Measurements from ENCODE around the gene RNF207.

RNF207 gene, protein sequence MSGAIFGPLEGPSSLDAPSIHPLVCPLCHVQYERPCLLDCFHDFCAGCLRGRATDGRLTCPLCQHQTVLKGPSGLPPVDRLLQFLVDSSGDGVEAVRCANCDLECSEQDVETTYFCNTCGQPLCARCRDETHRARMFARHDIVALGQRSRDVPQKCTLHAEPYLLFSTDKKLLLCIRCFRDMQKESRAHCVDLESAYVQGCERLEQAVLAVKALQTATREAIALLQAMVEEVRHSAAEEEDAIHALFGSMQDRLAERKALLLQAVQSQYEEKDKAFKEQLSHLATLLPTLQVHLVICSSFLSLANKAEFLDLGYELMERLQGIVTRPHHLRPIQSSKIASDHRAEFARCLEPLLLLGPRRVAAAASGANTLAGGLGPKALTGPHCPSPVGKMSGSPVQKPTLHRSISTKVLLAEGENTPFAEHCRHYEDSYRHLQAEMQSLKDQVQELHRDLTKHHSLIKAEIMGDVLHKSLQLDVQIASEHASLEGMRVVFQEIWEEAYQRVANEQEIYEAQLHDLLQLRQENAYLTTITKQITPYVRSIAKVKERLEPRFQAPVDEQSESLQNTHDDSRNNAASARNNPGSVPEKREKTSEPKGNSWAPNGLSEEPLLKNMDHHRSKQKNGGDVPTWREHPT

DNA sequence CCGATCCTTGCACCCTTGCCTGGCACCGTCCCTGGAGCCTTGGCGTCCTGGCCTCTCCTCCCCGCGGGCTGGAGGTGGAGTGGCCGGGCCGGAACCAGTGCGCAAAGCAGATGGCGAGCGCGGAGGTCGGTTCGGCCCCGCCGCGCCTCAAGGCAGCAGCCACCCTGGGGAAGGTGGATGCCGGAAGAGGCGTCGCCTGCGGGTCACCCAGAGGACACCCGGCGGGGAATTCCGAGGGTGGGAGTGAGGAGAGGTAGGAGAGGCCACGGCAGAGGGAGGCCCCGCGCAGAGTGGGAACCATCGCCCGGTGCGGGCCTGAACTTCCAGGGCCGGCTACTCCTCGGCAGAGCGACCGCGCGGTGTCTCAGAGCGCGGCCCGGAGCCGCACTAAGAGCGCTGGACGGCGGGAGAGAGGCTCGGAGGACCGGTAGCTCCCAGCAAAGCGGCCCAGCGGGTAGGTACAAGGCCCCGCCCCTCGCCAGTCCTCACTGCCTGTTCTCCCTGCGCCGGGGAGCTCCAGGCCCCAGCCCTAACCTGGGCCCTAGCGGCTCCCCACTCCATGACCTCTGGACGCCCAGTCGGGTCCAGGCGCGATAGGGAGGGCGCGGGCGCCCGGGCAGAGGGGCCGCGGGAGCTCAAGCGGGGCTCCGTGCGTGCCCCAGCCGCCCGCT lies at the start of gene RNF207:
RNF207 (plus strand) TSS at position 271 of the 671 bp plus-strand sequence. CDS start 417 bp downstream, outside the sequence.
- Histone ChIP-seq H3K4me3 (ENCODE audit: low read depth, low read length) (peak within 1 kb of the TSS; percentile 72), H3K27me3 (ENCODE audit: control insufficient read depth, insufficient read depth, low read length) (peaks cover 41% of the 10 kb centered on the region), H3K36me3 (ENCODE audit: control insufficient read depth, insufficient read depth, low read length) (0 out of 2 replicates have a peak, but pooled peaks cover 2% of the 10 kb centered on the region), H3K9me3 (ENCODE audit: control insufficient read depth, insufficient read depth, low read depth, low read length) (no peaks in the 10 kb centered on the region), H3K4me1 (ENCODE audit: control insufficient read depth, insufficient read depth, low read length) (peaks cover 13% of the 10 kb centered on the region), H3K9ac (ENCODE audit: low read length) (peak within 1 kb of the TSS; percentile 78), H3K27ac (ENCODE audit: low read depth, low read length) (peak within 1 kb of the TSS; percentile 40; the same call in 1 of the 2 replicates)

DNA sequence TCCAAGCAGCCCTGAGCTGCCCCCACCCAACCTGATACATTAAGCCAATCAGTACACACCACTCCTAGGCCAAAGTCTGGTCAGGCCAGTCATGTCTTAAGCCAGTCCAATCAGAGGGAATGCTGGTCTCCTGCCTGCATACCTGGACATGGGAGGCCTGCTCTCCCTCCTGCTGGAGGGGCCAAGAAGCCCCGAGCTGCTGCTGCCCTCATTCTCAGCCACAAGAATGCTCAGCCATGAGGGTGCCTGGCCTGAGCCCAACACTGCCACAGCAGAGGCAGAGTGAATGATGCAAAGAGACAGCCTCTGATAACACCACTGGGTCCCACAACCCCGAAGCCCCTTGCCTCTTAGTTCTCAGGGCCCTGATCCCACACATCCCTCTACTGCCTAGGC lies 48.8 kb upstream of the RNF207 start:
- Histone ChIP-seq H3K27me3 (ENCODE audit: control insufficient read depth, insufficient read depth, low read length) (peaks cover 7% of the 10 kb centered on the region; the same call in 1 of the 2 replicates), H3K27ac (ENCODE audit: low read depth, low read length) (no peak overlapping the region), H3K4me3 (ENCODE audit: low read depth, low read length) (no peak overlapping the region)

DNA sequence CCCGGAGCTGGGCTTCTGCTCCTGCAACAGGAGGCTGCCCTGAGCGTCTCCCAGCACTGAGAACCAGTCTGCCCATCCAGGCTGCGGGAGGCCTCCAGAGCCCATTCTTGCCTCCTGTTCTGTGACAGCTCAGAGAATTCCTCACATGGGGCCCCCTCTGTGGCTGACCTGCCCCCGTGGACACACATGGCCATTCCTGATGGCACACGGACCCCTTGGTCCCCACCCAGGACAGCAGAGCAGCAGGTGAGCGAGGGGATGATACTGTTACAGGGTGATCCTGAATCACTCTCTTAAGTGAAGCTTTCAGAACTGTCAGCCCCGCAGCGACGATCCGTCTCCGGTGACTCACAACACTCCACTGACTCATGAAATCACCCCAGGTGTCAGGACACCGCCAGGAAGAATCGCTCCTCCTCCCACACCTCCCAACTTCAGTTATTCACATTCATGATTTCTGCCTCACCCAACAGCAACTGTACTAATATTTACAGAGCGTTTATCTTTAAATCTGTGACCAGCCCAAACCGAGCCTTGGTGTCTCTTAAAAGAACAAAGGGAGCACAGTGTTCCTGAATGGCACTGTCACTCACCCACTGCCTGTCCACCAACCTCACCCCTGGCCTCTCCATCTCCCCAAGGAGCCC lies 48.3 kb upstream of the RNF207 start:
- Histone ChIP-seq H3K9me3 (ENCODE audit: control insufficient read depth, insufficient read depth, low read depth, low read length) (no peaks in the 10 kb centered on the region), H3K4me3 (ENCODE audit: low read depth, low read length) (no peak overlapping the region), H3K27ac (ENCODE audit: low read depth, low read length) (no peak overlapping the region), H3K4me1 (ENCODE audit: control insufficient read depth, insufficient read depth, low read length) (peaks cover 28% of the 10 kb centered on the region), H3K9ac (ENCODE audit: low read length) (peak overlapping the region; percentile 38), H3K36me3 (ENCODE audit: control insufficient read depth, insufficient read depth, low read length) (no peaks in the 10 kb centered on the region), H3K27me3 (ENCODE audit: control insufficient read depth, insufficient read depth, low read length) (peaks cover 7% of the 10 kb centered on the region; the same call in 1 of the 2 replicates)

More for the DNA sequence above, 48.8 kb upstream of the RNF207 start:
- Histone ChIP-seq H3K9me3 (ENCODE audit: control insufficient read depth, insufficient read depth, low read depth, low read length) (no peaks in the 10 kb centered on the region), H3K36me3 (ENCODE audit: control insufficient read depth, insufficient read depth, low read length) (no peaks in the 10 kb centered on the region), H3K4me1 (ENCODE audit: control insufficient read depth, insufficient read depth, low read length) (peaks cover 24% of the 10 kb centered on the region), H3K9ac (ENCODE audit: low read length) (peak overlapping the region; percentile 21)

DNA sequence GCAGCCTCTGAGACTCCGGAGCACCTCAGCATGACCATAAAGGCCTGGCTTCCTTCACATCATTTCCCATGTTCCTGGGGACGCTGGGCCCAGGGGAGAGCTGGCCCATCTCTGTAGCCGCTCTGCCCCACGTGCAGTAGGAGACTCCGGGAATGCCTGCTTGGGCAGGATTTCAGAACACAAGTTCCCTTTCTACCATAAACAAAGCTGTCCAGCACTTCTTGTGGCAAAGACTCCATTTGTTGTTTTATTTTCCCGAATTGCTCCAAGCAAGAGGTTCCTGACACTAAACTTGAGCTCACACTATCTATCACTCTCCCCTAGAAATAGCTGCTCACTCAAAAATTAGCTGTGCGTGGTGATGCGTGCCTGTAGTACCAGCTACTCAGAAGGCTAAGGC lies 47.7 kb upstream of the RNF207 start:
- Histone ChIP-seq H3K27ac (ENCODE audit: low read depth, low read length) (no peak overlapping the region), H3K27me3 (ENCODE audit: control insufficient read depth, insufficient read depth, low read length) (peaks cover 7% of the 10 kb centered on the region; the same call in 1 of the 2 replicates), H3K9me3 (ENCODE audit: control insufficient read depth, insufficient read depth, low read depth, low read length) (no peaks in the 10 kb centered on the region), H3K4me1 (ENCODE audit: control insufficient read depth, insufficient read depth, low read length) (peaks cover 28% of the 10 kb centered on the region), H3K9ac (ENCODE audit: low read length) (peak overlapping the region; percentile 38), H3K36me3 (ENCODE audit: control insufficient read depth, insufficient read depth, low read length) (no peaks in the 10 kb centered on the region), H3K4me3 (ENCODE audit: low read depth, low read length) (no peak overlapping the region)

DNA sequence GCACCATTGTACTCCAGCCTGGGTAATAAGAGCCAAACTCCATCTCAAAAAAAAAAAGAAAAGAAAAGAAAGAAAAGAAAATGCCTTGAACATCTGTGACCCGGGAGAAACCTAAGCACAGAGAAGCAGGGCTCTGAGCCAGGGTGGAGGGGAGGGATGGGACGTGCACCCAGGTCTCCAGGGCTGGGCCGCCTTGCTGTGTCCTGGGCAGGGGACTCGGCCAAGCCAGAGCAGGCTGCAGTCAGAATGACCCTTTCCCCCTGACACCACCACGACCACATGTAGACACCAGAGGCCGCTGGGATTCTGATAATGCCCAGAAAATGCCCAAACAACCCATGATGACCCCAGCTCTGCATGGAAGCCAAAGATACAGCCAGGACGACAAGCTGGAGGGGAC lies 43.6 kb upstream of the RNF207 start:
- no peak overlapping the region for H3K9ac ChIP-seq (ENCODE audit: low read length)
- H3K36me3 ChIP-seq (ENCODE audit: control insufficient read depth, insufficient read depth, low read length) = no peaks in the 10 kb centered on the region
- H3K9me3 ChIP-seq (ENCODE audit: control insufficient read depth, insufficient read depth, low read depth, low read length) = no peaks in the 10 kb centered on the region
- H3K4me3 ChIP-seq (ENCODE audit: low read depth, low read length) = no peak overlapping the region
- H3K4me1 ChIP-seq (ENCODE audit: control insufficient read depth, insufficient read depth, low read length) = peaks cover 21% of the 10 kb centered on the region
- H3K27ac ChIP-seq (ENCODE audit: low read depth, low read length) = no peak overlapping the region
- H3K27me3 ChIP-seq (ENCODE audit: control insufficient read depth, insufficient read depth, low read length) = peaks cover 9% of the 10 kb centered on the region; the same call in 1 of the 2 replicates

DNA sequence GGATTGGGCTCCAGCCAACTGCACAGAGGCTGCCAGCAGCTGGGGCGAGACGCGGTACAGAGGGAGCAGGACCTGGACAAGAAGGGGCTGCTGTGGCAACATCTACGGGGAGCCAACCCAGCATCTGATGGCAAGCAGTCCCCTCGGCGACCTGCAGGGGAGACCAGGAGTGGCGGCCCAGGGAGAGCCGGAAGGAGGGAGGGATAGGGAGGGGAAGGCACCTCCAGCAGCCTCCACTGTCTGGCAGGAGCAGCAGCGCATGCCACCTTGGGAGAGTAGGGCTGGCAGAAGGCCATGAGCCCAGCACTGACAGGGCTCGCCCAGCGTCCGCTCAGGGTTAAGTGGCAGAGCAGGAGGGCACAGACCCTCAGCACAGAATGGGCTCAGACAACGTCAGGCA lies 43.1 kb upstream of the RNF207 start:
- Histone ChIP-seq H3K9me3 (ENCODE audit: control insufficient read depth, insufficient read depth, low read depth, low read length) (no peaks in the 10 kb centered on the region), H3K27me3 (ENCODE audit: control insufficient read depth, insufficient read depth, low read length) (peaks cover 13% of the 10 kb centered on the region; the same call in 1 of the 2 replicates), H3K36me3 (ENCODE audit: control insufficient read depth, insufficient read depth, low read length) (no peaks in the 10 kb centered on the region), H3K4me1 (ENCODE audit: control insufficient read depth, insufficient read depth, low read length) (peaks cover 17% of the 10 kb centered on the region), H3K4me3 (ENCODE audit: low read depth, low read length) (no peak overlapping the region), H3K27ac (ENCODE audit: low read depth, low read length) (no peak overlapping the region), H3K9ac (ENCODE audit: low read length) (no peak overlapping the region)

DNA sequence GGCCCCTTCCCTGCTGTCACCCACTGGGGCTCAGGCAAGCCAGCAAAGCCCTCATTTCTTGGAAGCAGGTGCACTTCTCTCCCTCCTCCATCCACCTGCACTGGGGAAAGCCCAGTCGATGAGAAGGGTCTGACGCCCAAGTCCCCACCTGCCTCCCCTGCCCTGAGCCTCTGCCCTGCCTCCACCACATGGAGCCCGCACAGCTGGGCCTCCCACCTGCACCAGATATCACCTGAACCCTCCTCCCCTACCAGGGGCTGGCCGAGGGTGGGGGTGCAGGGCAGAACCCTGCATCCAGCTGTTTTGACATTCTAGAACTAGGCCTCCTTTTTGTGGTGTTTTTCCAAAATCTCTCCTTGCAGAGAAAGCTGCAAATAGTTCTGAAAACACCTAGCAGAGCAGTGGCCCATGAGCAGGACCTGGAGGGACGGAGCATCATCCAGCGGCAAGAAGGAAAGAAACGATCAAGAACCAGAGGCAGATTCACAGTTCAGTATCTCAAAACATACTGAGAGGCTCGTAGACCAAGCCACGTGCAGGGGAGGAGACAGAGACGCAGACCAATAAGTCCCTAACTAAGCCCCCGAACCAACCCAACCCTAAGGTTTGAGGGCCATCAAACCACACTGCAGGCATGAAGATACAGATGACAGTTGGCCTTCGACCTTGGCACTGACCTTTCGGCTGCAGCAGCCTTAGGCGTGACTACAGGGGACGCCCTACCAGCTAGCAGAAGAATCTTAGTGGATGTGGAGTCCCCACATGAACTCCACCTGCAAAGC lies 42.5 kb upstream of the RNF207 start:
- Histone ChIP-seq H3K9ac (ENCODE audit: low read length) (no peak overlapping the region), H3K4me1 (ENCODE audit: control insufficient read depth, insufficient read depth, low read length) (peaks cover 11% of the 10 kb centered on the region; the same call in 1 of the 2 replicates), H3K9me3 (ENCODE audit: control insufficient read depth, insufficient read depth, low read depth, low read length) (no peaks in the 10 kb centered on the region), H3K27me3 (ENCODE audit: control insufficient read depth, insufficient read depth, low read length) (peaks cover 17% of the 10 kb centered on the region; the same call in 1 of the 2 replicates), H3K4me3 (ENCODE audit: low read depth, low read length) (no peak overlapping the region), H3K36me3 (ENCODE audit: control insufficient read depth, insufficient read depth, low read length) (no peaks in the 10 kb centered on the region), H3K27ac (ENCODE audit: low read depth, low read length) (no peak overlapping the region)

DNA sequence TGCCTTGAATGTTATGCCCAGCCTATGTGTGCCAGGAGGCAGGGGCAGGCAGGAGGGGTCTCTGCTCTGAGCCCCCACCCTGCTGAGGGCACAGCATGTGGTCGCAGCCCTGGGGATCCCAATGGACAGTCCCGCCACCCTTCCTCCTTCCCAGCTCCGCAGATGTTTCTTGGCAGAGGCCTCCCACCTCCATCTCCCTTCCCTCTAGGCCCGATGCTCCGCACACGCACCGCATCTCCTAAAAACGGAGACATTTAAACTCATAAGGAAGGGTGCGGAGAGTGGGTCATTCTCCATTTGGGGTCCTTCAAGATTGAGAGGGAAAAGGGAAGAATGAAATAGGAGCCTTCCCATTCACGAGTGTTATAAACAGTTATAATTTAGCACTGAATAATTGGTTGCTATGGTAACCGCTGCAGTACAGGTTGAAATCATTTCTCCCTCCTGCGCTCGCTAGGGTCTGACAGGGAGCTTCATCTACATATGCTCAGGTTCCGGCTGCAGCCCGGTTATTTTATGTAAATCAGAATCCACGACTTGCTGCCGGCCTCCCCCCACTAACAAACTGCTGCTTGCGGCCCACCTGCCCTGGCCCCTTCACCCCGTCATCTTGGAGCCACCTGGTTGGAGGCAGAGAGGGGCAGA lies 41.8 kb upstream of the RNF207 start:
- Histone ChIP-seq H3K27ac (ENCODE audit: low read depth, low read length) (no peak overlapping the region), H3K36me3 (ENCODE audit: control insufficient read depth, insufficient read depth, low read length) (no peaks in the 10 kb centered on the region), H3K9ac (ENCODE audit: low read length) (no peak overlapping the region), H3K9me3 (ENCODE audit: control insufficient read depth, insufficient read depth, low read depth, low read length) (no peaks in the 10 kb centered on the region), H3K4me1 (ENCODE audit: control insufficient read depth, insufficient read depth, low read length) (peaks cover 10% of the 10 kb centered on the region; the same call in 1 of the 2 replicates), H3K27me3 (ENCODE audit: control insufficient read depth, insufficient read depth, low read length) (peaks cover 18% of the 10 kb centered on the region; the same call in 1 of the 2 replicates), H3K4me3 (ENCODE audit: low read depth, low read length) (no peak overlapping the region)

DNA sequence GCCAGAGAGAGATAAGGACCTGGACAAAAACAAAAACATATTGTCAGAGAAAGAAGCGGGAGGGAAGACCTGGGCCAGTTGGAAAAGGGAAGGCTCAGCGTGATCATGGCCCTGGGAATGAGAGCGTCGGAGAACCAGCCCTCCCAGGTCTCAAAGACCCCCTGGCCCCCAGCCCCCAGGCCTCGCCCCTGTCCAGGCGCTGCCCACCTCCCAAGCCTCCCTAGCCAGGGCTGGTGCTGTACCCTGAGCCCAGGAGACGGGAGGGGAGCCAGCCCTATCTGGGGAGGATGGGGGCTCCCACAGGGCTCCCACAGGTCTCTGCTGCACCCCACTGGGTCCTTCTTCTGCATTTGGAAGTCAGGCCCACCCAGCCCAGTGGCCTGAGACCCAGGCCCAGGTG lies 40.9 kb upstream of the RNF207 start:
- Histone ChIP-seq H3K27me3 (ENCODE audit: control insufficient read depth, insufficient read depth, low read length) (peaks cover 16% of the 10 kb centered on the region; the same call in 1 of the 2 replicates), H3K4me1 (ENCODE audit: control insufficient read depth, insufficient read depth, low read length) (peaks cover 10% of the 10 kb centered on the region; the same call in 1 of the 2 replicates), H3K36me3 (ENCODE audit: control insufficient read depth, insufficient read depth, low read length) (no peaks in the 10 kb centered on the region), H3K9ac (ENCODE audit: low read length) (no peak overlapping the region), H3K9me3 (ENCODE audit: control insufficient read depth, insufficient read depth, low read depth, low read length) (no peaks in the 10 kb centered on the region), H3K4me3 (ENCODE audit: low read depth, low read length) (no peak overlapping the region), H3K27ac (ENCODE audit: low read depth, low read length) (no peak overlapping the region)

Data from HUES6 (cell line).